DMS 273 (cell line): Measurements from ENCODE around the gene NAMPT.
"Not testable (repeated sequence)": the region's sequence is repeated elsewhere in the genome, so short reads cannot be mapped to it uniquely, and the experiment has no call there.

ENCODE experiments used
- DNase-seq: peaks from one replicate; lab custom pipeline; 2025; ENCODE audit not compliant: unreplicated experiment; lab: John Stamatoyannopoulos, UW

Gene NAMPT

DNA sequence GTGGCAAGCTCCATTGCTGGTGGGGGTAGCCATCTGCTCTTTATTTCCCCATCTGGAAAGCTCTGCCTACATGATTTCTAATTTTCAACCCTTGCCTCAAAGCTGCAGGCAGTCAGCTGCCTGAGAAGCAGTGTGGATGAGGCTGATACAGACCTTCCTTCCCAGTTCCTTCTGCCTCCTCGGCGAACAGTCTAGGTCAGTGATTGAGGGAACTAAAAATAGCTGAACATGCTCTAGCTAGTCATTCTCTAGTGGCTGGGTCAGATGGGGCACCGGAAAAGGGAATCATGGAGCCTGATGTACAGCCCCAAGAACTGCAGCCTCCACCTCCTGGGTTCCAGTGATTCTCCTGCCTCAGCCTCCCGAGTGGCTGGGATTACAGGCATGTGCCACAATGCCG, 48.7 kb downstream of the NAMPT start:
- DNase-seq, result peak; percentile 49

- no peak for DNase-seq
Observed at GRCh38 chr7:106234425-106234824, 50.4 kb downstream of the NAMPT start.

GRCh38 chr7:106231856-106232490, 52.8 kb downstream of the NAMPT start:
- no peak for DNase-seq

DNA sequence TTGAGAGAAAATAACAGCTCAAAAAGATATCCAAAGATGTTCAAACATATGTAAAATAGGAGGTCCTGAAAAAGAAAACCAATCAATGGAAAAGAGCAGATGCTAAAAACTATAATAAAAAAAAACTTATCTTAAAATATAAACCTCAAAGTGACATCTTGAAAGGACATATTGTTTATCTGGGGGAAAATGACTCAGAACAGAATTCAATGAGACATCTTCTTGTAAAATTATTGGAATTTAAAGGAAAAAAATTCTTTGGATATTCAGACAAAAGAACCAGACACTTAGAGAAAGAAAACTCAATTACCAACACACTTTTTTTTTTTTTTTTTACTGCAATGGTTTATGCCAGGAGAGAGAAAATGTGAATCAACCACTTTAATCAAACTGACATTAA, 58.9 kb downstream of the NAMPT start:
- DNase-seq, result no peak

- DNase-seq, result no peak
Observed at GRCh38 chr7:106224797-106225196, 60.0 kb downstream of the NAMPT start.

DNA sequence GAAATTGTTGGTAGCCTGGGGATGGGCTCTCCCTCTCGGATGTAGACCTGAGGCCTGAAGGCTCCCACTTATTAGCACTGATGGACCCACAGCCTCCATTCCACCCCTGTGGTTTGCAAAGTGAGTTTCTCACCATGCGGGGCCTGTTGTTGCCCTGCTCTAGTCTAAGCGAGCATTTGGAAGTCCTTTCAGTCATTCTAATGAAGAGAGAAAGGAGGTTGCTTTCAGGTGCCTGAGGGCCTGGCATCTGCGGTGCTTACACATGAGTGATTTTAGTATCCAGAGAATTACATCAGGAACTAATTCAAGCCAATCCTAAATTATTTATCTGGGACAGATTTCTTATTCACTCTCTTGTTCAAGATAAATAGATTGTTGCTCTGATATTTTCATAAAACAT, 61.6 kb downstream of the NAMPT start:
- DNase-seq, result peak; percentile 25

GRCh38 chr7:106222545-106222944, 62.2 kb downstream of the NAMPT start:
- DNase-seq, result no peak

GRCh38 chr7:106220307-106220706, 64.5 kb downstream of the NAMPT start:
- no peak for DNase-seq

- DNase-seq, result no peak
Observed at GRCh38 chr7:106219170-106219569, 65.6 kb downstream of the NAMPT start.

- DNase-seq, result no peak
Observed at GRCh38 chr7:106218546-106218945, 66.2 kb downstream of the NAMPT start.

- peak; percentile 65 for DNase-seq
Observed at GRCh38 chr7:106216923-106217542, 67.8 kb downstream of the NAMPT start.

GRCh38 chr7:106216517-106216922, 68.3 kb downstream of the NAMPT start:
- DNase-seq, result peak; percentile 80

- DNase-seq, result no peak
Observed at GRCh38 chr7:106215868-106216516, 68.8 kb downstream of the NAMPT start.

- DNase-seq, result not testable (repeated sequence)
Observed at GRCh38 chr7:106208944-106209343, 75.8 kb downstream of the NAMPT start.

GRCh38 chr7:106206826-106207541, 77.8 kb downstream of the NAMPT start:
- peak; percentile 69 for DNase-seq

DNA sequence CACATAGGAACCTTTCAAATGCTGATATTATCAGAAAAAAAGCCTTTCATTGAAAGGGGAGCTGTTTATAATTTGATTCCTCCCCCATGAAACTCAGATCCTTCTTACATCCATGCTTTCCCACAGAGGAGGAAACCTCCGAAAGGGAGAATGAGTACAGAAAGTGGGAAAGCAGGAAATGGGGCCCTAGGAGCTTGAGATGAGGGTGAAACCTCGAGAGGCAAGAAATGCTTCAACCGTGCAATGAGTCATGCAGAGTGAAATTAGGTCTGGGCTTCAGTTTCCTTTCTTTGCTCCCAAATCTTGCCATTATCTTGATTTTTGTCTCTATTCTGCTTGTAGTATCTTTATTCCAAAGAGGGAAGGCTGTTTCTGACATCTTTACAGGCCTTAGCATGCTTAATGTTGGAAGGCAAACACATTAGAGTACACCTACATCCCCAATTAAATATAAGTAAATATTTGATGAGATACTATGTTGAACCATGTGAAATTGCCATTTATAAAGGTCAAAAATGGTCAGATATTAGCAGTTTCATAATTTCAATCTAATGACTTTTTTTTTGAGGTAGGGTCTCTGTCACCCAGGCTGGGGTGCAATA, 79.1 kb downstream of the NAMPT start:
- peak; percentile 17 for DNase-seq

DNA sequence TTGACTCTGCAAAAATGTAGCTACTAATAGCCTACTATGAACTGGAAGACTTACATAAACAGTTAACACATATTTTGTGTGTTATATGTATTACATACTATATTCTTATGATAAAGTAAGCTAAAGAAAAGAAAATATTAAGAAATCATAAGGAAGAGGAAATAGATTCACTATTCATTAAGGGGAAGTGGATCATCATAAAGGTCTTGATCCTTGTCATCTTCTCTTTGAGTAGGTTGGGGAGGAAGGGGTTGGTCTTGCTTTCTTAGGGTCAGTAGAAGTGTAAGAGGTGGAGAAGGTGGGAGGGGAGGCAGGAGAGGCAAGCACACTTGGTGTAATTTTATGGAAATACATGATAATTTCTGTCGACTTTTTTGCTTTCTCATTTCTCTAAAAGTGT, 81.3 kb downstream of the NAMPT start:
- no peak for DNase-seq

- DNase-seq, result peak; percentile 33
Observed at GRCh38 chr7:106201164-106201563, 83.6 kb downstream of the NAMPT start.

- DNase-seq, result no peak
Observed at GRCh38 chr7:106199813-106200364, 84.9 kb downstream of the NAMPT start.

GRCh38 chr7:106199024-106199423, 85.8 kb downstream of the NAMPT start:
- DNase-seq, result no peak
